Stimulated activated CD4-positive, alpha-beta T cell treated with anti-CD3 and anti-CD28 coated beads, Interleukin-15, amount 100 ng/mL, for 24 hours (primary cell): ENCODE results near the gene PRAMEF20.
A peak's percentile ranks its signal among the peaks of the same experiment; 100 is the strongest.
"Not testable (repeated sequence)": the region's sequence is repeated elsewhere in the genome, so short reads cannot be mapped to it uniquely, and the experiment has no call there.

ENCODE experiments used
- DNase-seq: peaks from one replicate; pipeline ENCODE4 v3.0.0-alpha.2; 2020

The PRAMEF20 gene

DNA sequence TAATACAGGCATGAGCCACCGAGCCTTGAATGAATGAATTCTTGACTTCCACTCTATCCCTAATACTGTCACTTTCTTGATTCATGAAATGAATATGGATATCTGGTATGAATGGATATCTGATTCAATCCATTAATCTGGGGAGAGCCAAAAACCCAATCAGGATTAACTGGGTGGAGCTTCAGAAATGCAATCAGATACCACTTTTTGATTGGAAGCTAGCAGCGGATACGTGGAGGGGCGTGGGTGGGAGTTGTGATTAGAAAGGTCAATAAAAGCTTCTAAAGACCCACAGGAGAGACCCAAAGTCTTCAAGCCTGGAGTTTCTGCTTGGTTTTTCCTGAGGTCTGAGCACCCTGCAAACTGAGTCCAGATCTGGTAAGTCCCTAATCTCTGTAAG lies at the start of gene PRAMEF20:
PRAMEF20 (plus strand) TSS at position 301 of the 400 bp plus-strand sequence. CDS start 5,905 bp downstream, outside the sequence.
- not testable (repeated sequence) for DNase-seq

DNA sequence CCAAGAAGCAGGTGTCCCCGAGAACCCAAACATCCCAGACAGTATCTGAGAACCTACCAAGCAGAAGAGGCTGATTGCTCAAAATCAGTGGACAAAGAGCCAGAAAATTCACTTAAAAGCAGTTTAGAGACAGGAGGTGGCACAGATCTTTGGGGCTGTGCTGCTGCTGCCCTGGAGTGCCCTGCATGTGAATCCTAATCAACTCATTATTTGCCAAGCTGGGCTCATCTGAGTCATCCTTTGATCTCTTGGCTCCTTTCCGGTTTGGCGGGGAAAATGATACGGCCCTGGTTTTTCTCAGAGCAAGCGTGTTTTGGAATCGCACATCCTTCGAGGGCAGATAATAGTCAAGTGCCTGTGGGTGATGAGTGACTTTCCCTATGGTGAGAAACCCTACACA lies 47.9 kb upstream of the PRAMEF20 start:
- DNase-seq = not testable (repeated sequence)

GRCh38 chr1:13364928-13365327 lies 45.3 kb upstream of the PRAMEF20 start:
- not testable (repeated sequence) for DNase-seq

GRCh38 chr1:13366536-13366935 lies 43.7 kb upstream of the PRAMEF20 start:
- not testable (repeated sequence) for DNase-seq

DNA sequence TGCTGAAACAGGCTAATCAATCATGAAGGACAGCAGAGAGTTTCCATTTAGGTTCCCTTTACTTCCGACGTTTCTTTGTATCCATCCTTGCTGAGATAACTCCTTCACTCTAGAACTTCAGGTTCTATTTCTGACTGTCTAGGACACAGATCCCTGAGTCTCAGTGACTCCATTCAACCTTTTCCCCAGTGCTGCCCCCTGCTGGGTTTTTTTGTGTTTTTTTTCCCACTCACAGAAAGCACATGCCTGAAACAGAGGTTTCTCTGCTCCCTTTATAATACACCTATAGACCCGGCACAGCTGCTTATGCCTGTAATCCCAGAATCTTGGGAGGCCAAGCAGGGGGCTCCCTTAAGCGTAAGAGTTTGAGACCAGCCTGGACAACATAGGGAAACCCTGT lies 41.7 kb upstream of the PRAMEF20 start:
- DNase-seq = peak; percentile 39

DNA sequence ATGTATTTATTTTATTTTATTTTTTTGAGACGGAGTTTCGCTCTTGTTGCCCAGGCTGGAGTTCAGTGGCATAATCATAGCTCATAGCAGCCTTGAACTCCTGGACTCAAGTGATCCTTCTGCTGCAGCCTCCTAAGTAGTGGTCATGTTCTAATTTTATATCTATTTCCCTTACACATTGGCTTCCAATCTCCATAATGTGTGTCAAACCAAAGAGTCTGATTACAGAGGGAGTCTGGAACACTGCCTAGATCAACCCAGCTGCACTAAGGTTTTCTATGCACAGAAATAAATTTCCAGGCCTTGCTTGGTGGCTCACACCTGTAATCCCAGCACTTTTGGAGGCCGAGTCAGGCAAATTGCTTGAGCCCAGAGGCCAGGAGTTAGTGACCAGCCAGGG lies 31.3 kb upstream of the PRAMEF20 start:
- not testable (repeated sequence) for DNase-seq

- not testable (repeated sequence) for DNase-seq
Observed at GRCh38 chr1:13380380-13380779, 29.9 kb upstream of the PRAMEF20 start.

DNA sequence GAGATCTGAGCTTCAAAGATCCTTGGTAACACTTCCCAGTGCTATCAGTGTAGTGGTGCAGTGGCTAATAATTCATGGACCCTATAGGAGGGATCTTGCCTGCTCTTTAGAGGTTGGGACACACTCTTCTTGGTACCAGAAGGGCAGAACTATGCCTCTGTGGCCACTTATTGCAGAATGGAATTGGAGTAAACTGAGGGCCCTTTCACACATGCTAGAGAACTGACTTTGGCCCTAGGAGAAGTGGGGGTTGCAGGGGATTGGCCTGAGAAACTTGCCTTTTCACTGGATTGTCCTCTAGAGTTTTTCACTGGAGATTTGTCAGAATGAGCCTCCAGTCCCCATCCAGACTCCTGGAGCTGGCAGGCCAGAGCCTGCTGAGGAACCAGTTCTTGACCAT lies 20.9 kb upstream of the PRAMEF20 start, which contains the start of gene PRAMEF17:
PRAMEF17 (plus strand) TSS at position 301 of the 400 bp plus-strand sequence; CDS start at position 327, 26 bp downstream.
- not testable (repeated sequence) for DNase-seq

GRCh38 chr1:13393004-13393403 lies 17.2 kb upstream of the PRAMEF20 start:
- not testable (repeated sequence) for DNase-seq

GRCh38 chr1:13394761-13395160 lies 15.5 kb upstream of the PRAMEF20 start:
- not testable (repeated sequence) for DNase-seq

DNA sequence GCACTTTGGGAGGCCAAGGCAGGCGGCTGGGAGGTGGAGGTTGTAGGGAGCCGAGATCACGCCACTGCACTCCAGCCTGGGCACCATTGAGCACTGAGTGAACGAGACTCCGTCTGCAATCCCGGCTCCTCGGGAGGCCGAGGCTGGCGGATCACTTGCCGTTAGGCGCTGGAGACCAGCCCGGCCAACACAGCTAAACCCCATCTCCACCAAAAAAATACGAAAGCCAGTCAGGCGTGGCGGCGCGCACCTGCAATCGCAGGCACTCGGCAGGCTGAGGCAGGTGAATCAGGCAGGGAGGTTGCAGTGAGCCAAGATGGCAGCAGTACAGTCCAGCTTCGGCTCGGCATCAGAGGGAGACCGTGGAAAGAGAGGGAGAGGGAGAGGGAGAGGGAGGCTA lies 14.9 kb upstream of the PRAMEF20 start:
- not testable (repeated sequence) for DNase-seq

GRCh38 chr1:13407811-13408210 lies 2.4 kb upstream of the PRAMEF20 start:
- no peak for DNase-seq

- DNase-seq = no peak
Observed at GRCh38 chr1:13430495-13430894, 20.2 kb downstream of the PRAMEF20 start.

GRCh38 chr1:13432251-13432650 lies 22.0 kb downstream of the PRAMEF20 start:
- no peak for DNase-seq

DNA sequence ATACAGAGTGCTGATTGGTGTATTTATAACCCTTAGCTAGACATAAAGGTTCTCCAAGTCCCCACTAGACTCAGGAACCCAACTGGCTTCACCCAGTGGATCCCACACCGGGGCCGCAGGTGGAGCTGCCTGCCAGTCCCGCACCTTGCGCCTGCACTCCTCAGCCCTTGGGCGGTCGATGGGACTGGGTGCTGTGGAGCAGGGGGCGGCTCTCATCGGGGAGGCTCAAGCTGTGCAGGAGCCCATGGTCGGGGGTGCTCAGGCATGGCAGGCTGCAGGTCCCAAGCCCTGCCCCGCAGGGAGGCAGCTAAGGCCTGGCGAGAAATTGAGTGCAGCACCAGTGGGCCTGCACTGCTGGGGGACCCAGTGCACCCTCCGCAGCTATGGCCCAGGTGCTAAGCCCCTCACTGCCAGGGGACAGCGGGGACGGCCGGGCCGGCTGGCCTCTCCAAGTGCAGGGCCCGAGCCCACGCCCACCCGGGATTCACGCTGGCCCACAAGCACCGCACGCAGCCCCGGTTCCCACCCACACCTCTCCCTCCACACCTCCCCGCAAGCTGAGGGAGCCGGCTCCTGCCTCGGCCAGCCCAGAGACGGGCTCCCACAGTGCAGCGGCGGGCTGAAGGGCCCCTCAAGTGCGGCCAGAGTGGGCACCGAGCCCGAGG lies 23.6 kb downstream of the PRAMEF20 start:
- DNase-seq = not testable (repeated sequence)

DNA sequence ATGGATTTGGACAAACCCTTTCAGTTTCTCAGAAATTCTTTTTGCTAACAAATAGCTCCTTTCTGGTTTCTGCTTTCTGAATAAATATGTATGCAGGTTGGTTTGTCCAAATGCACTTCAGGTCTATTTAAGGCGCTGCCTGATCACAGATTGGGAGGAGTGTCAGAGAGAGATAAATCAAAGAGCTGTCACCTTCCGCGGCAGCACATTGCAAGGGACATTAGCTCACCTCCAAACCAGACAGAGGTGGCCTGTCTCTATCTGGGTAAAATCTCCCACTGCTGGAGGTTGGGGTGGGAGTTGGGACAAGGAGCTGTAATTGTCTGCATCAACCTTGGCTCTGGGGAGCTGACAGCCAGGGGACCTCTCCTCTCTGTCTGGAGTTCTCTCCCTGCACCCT lies 25.2 kb downstream of the PRAMEF20 start:
- DNase-seq = no peak

DNA sequence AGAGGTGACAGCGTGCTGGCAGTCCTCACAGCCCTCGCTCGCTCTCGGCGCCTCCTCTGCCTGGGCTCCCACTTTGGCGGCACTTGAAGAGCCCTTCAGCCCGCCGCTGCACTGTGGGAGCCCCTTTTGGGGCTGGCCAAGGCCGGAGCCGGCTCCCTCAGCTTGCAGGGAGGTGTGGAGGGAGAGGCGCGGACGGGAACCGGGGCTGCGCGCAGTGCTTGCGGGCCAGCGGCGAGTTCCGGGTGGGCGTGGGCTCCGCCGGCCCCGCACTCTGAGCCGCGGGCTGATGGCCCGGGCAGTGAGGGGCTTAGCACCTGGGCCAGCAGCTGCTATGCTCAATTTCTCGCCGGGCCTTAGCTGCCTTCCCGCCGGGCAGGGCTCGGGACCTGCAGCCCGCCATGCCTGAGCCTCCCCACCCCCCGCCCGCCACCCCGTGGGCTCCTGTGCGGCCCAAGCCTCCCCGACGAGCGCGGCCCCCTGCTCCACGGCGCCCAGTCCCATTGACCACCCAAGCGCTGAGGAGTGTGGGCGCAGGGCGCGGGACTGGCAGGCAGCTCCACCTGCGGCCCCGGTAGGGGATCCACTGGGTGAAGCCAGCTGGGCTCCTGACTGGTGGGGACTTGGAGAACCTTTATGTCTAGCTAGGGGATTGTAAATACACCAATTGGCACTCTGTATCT lies 29.0 kb downstream of the PRAMEF20 start:
- not testable (repeated sequence) for DNase-seq

DNA sequence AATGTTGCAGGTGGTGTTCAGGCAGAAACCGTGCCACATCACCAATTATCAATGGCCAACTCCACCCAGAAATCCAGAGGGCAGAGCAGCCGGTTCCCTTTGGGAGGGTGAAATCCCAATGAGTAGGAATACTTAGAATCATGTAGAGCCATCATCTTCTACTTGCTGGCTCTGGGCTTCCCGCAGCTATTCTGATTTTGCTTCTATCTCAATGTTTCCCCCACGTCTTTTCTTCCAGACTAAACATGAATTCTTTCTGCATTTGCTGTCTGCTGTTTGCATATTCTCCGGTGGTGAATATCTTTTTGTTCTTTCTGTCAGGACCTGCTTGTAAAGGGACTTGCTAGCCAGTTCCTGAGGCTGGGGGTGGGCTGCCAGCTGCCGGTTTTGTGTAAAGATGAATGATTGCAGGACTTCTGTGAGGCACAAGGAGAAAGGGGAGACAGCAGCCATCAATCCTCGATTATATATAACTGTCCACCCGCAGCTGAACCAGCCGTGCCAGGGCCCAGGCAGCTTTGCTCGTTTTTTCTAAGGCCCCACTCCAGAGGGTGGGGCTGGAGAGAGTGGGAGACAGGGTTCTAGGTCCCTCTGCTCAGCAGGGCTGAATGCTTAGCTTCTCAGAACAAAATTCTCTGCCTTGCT lies 33.2 kb downstream of the PRAMEF20 start:
- no peak for DNase-seq

GRCh38 chr1:13450204-13450603 lies 40.0 kb downstream of the PRAMEF20 start:
- DNase-seq = no peak

DNA sequence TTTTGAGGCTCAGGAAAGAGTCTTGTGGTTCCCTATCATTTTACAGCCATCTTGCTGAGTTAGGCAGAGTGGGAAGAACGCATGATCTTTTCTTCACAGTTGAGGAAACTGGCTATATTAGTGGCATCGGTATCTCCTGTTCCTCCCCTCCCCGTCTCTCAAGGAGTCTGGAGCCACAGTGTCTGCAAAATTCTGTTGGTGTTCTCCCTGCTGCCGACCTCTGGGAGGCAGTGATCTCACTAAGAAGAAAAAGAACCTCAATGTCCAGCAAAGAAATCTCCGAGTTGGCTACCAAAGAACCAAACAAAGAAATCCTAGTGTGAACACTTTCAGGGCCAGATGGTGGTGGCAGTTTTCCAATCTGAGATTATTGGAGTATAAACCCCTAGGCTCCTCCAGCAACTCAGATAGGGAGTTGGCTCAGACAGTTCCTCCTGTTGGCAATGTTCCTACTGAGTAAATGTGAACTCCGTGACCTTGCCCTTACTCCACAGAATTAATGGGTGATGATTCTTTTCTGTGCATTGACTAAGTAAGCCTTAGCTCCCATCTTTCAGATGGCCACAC lies 41.2 kb downstream of the PRAMEF20 start:
- no peak for DNase-seq

DNA sequence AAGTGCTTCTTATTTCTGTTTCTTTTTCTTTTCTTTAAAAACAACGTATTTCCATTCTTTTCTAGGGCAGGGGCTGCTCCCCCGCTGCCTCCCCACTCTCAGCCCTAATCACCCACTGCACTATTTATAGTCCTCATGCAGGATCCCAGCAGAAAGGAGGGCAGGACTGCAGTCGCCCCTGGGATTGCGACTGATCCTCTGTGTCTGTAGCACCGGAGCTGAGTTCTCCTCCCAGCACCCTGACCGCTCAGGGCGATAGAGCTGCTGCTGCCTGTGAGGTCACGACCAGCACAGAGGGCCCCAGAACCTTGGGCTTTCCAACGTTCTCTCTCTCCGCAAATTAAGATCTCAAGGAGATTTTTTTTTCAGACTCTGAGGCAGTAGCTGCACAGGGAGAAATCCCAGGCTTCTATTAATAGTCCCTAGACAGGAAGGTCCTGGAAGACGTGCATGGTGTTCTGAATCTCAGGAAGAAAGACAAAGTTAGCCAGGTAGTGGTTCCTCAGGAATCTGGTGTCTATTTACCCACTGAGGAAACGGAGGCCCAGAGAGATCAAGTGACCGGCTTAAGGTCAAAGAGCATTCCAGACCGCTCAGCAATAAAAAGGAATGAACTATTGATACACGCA lies 46.8 kb downstream of the PRAMEF20 start:
- DNase-seq = no peak

DNA sequence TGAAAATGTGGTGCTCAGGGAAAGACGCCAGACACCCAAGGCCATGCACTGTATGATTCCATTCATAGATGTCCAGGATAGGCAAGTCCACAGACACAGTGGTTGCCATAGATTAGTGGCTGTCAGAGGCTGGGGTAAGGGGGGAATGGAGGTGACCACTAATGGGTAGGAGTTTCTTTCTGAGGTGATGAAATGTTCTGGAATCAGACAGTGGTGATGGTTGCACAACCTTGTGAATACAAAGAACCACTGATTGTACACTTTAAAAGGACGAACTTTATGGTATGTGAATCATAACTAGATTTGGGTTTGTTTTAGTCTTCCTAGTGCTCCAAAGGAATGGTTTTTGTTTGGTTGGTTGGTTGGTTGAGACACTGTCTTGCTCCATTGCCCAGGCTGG lies 51.7 kb downstream of the PRAMEF20 start:
- no peak for DNase-seq

- no peak for DNase-seq
Observed at GRCh38 chr1:13462682-13463081, 52.4 kb downstream of the PRAMEF20 start.
